HL-60 (cell line): ENCODE results near the gene ADGRL3.

Experiments
- CTCF ChIP-seq: IDR thresholded peaks from one replicate; pipeline ENCODE4 v1.5.1; 2011; ENCODE audit warnings: low read length, control low read depth, inconsistent platforms; ENCODE audit not compliant: insufficient read depth
- TF ChIP-seq, protein P1 (sequence below): IDR thresholded peaks from 2 replicates; pipeline ENCODE4 v1.6.1; 2012; ENCODE audit warnings: low read depth; ENCODE audit not compliant: insufficient replicate concordance

DNA sequence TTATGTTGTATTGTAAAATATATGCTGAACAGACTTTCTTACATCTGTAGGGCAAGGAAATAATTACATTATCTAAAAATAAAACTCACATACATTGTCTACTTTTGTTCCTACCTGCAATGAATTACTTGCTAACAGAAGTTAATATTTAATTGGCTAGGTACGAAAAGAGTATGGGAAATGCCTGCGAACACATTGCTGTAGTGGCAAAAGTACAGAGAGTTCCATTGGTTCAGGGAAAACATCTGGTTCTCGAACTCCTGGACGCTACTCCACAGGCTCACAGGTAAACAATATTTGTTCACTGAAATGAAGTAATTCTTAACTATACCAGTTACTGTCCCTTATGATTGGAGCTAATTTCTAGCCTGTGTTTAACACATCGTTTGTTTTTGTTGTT lies 837.4 kb downstream of the ADGRL3 start:
- TF ChIP-seq CTCF, result no peak
- TF ChIP-seq, protein P1, sequence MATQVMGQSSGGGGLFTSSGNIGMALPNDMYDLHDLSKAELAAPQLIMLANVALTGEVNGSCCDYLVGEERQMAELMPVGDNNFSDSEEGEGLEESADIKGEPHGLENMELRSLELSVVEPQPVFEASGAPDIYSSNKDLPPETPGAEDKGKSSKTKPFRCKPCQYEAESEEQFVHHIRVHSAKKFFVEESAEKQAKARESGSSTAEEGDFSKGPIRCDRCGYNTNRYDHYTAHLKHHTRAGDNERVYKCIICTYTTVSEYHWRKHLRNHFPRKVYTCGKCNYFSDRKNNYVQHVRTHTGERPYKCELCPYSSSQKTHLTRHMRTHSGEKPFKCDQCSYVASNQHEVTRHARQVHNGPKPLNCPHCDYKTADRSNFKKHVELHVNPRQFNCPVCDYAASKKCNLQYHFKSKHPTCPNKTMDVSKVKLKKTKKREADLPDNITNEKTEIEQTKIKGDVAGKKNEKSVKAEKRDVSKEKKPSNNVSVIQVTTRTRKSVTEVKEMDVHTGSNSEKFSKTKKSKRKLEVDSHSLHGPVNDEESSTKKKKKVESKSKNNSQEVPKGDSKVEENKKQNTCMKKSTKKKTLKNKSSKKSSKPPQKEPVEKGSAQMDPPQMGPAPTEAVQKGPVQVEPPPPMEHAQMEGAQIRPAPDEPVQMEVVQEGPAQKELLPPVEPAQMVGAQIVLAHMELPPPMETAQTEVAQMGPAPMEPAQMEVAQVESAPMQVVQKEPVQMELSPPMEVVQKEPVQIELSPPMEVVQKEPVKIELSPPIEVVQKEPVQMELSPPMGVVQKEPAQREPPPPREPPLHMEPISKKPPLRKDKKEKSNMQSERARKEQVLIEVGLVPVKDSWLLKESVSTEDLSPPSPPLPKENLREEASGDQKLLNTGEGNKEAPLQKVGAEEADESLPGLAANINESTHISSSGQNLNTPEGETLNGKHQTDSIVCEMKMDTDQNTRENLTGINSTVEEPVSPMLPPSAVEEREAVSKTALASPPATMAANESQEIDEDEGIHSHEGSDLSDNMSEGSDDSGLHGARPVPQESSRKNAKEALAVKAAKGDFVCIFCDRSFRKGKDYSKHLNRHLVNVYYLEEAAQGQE, result no peak
